ENCODE results near the gene RNF208.
A peak's percentile ranks its signal among the peaks of the same experiment; 100 is the strongest.

Gene RNF208

DNA sequence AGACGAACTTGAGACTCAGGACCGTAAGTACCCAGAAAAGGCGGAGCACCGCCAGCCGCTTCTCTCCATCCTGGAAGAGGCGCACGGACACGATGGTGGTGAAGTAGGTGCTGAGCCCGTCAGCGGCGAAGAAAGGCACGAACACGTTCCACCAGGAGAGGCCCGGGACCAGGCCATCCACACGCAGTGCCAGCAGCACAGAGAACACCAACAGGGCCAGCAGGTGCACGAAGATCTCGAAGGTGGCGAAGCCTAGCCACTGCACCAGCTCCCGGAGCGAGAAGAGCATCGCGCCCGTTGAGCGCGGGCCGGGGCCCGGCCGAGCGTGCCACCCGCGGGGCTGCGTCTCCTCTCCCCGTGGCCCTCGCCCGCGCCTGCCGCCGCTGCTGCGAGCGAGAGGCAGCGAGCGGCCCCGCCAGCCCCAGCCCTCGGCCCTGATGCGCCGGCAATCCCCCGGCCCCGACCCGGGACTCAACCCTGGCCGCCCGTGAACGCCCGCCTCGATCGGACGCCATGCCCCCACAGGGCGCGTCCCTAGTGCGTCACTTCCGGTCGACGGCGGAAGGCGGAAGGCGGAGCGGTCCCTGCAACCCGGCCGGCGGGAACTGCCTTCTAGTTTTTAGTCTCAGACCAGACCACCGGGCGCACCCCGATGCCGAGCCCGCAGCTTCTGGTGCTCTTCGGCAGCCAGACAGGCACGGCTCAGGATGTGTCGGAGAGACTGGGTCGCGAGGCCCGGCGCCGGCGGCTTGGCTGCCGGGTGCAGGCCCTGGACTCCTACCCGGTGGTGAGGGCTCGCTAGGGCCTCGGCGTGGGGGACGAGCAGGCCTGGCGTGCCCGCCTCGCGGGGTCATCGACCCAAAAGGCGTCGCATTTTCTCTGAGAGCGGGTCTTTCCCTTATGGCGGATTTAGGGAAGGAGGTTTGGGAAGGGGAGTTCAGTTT is 16.6 kb downstream of the RNF208 start, which contains the start of the genes NDOR1 and TMEM203:
TSS of gene NDOR1 (plus strand) at position 575 of the 944 bp plus-strand sequence. CDS start at position 653, 78 bp downstream.
TSS of gene TMEM203 (minus strand) at position 523 of the 944 bp plus-strand sequence. CDS start at position 289, 234 bp downstream.
- peaks cover 10 to 30% of the 10 kb centered on the region in 2 experiments; a peak in 2 of 3 replicates for H3K36me3 ChIP-seq (ENCODE audit: control insufficient read depth in 2 of 2, insufficient read depth in 1 of 2, low read length in 2 of 2)
- ChIA-PET CTCF (interaction anchor here (0.6 to 1.8 kb wide), 6 partner anchors 13 to 83 kb away, joined by 3 to 7 read pairs (median 5); partner anchors contain the start of gene RNF208), POLR2A (interaction anchor here (0.7 to 16.6 kb wide), 9 partner anchors 16 to 476 kb away, joined by 3 to 304 read pairs (median 4); partner anchors contain the start of genes ANAPC2, CLIC3, CYSRT1 and RNF208)
- H3K9me3 ChIP-seq (ENCODE audit: control insufficient read depth, insufficient read depth, low read depth, low read length), result no peaks in the 10 kb centered on the region
- H3K4me3 ChIP-seq (ENCODE audit: low read depth, low read length), result peak within 1 kb of the TSS; percentile 92
- peaks cover 7% of the 10 kb centered on the region for H3K4me1 ChIP-seq (ENCODE audit: control insufficient read depth, insufficient read depth, low read length)
- H3K27ac ChIP-seq (ENCODE audit: extremely low read depth, low read depth, low read length), result peak within 1 kb of the TSS; percentile 61; the same call in 1 of the 2 replicates
- TF ChIP-seq ZSCAN23 (tag by site-specific recombination; IDR thresholded peaks at IDR 0.05), result peak; percentile 49; the same call in 1 of the 2 replicates
- TF ChIP-seq, protein P1, sequence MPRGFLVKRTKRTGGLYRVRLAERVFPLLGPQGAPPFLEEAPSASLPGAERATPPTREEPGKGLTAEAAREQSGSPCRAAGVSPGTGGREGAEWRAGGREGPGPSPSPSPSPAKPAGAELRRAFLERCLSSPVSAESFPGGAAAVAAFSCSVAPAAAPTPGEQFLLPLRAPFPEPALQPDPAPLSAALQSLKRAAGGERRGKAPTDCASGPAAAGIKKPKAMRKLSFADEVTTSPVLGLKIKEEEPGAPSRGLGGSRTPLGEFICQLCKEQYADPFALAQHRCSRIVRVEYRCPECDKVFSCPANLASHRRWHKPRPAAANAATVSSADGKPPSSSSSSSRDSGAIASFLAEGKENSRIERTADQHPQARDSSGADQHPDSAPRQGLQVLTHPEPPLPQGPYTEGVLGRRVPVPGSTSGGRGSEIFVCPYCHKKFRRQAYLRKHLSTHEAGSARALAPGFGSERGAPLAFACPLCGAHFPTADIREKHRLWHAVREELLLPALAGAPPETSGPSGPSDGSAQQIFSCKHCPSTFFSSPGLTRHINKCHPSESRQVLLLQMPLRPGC (tag by site-specific recombination; IDR thresholded peaks at IDR 0.05), result peak; percentile 19; the same call in 1 of the 2 replicates
- TF ChIP-seq ZNF610 (tag by site-specific recombination; IDR thresholded peaks at IDR 0.05; ENCODE audit: borderline replicate concordance), result 0 out of 2 replicates have a peak, but pooled peaks have one; percentile 49
- TF ChIP-seq, protein P2, sequence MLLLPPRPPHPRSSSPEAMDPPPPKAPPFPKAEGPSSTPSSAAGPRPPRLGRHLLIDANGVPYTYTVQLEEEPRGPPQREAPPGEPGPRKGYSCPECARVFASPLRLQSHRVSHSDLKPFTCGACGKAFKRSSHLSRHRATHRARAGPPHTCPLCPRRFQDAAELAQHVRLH (tag by site-specific recombination; IDR thresholded peaks at IDR 0.05), result peak; percentile 87
- TF ChIP-seq EGR2 (tag by site-specific recombination; IDR thresholded peaks at IDR 0.05; ENCODE audit: low read depth), result no peak
- TF ChIP-seq MEIS1 (CRISPR knock-in tag; IDR thresholded peaks at IDR 0.05; ENCODE audit: borderline replicate concordance), result 0 out of 2 replicates have a peak, but pooled peaks have one; percentile 12
- no peak for TF ChIP-seq ZNF629 (tag by site-specific recombination; IDR thresholded peaks at IDR 0.05)
- TF ChIP-seq ZNF514 (tag by site-specific recombination; IDR thresholded peaks at IDR 0.05), result no peak
- 0 out of 2 replicates have a peak, but pooled peaks have one; percentile 9 for TF ChIP-seq ZNF341 (tag by site-specific recombination; IDR thresholded peaks at IDR 0.05; ENCODE audit: low read depth)
- peak; percentile 72; the same call in 1 of the 2 replicates for TF ChIP-seq KLF10 (tag by site-specific recombination; IDR thresholded peaks at IDR 0.05)
- TF ChIP-seq, protein P3, sequence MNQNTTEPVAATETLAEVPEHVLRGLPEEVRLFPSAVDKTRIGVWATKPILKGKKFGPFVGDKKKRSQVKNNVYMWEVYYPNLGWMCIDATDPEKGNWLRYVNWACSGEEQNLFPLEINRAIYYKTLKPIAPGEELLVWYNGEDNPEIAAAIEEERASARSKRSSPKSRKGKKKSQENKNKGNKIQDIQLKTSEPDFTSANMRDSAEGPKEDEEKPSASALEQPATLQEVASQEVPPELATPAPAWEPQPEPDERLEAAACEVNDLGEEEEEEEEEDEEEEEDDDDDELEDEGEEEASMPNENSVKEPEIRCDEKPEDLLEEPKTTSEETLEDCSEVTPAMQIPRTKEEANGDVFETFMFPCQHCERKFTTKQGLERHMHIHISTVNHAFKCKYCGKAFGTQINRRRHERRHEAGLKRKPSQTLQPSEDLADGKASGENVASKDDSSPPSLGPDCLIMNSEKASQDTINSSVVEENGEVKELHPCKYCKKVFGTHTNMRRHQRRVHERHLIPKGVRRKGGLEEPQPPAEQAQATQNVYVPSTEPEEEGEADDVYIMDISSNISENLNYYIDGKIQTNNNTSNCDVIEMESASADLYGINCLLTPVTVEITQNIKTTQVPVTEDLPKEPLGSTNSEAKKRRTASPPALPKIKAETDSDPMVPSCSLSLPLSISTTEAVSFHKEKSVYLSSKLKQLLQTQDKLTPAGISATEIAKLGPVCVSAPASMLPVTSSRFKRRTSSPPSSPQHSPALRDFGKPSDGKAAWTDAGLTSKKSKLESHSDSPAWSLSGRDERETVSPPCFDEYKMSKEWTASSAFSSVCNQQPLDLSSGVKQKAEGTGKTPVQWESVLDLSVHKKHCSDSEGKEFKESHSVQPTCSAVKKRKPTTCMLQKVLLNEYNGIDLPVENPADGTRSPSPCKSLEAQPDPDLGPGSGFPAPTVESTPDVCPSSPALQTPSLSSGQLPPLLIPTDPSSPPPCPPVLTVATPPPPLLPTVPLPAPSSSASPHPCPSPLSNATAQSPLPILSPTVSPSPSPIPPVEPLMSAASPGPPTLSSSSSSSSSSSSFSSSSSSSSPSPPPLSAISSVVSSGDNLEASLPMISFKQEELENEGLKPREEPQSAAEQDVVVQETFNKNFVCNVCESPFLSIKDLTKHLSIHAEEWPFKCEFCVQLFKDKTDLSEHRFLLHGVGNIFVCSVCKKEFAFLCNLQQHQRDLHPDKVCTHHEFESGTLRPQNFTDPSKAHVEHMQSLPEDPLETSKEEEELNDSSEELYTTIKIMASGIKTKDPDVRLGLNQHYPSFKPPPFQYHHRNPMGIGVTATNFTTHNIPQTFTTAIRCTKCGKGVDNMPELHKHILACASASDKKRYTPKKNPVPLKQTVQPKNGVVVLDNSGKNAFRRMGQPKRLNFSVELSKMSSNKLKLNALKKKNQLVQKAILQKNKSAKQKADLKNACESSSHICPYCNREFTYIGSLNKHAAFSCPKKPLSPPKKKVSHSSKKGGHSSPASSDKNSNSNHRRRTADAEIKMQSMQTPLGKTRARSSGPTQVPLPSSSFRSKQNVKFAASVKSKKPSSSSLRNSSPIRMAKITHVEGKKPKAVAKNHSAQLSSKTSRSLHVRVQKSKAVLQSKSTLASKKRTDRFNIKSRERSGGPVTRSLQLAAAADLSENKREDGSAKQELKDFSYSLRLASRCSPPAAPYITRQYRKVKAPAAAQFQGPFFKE (tag by site-specific recombination; IDR thresholded peaks at IDR 0.05; ENCODE audit: borderline replicate concordance), result no peak
- TF ChIP-seq ZNF658 (tag by site-specific recombination; IDR thresholded peaks at IDR 0.05), result no peak
- no peak for TF ChIP-seq ZNF785 (tag by site-specific recombination; IDR thresholded peaks at IDR 0.05)
- TF ChIP-seq ZNF2 (tag by site-specific recombination; IDR thresholded peaks at IDR 0.05), result peak; percentile 66; the same call in 1 of the 2 replicates
- TF ChIP-seq ZNF510 (tag by site-specific recombination; IDR thresholded peaks at IDR 0.05; ENCODE audit: insufficient replicate concordance), result no peak
- TF ChIP-seq ZFP41 (tag by site-specific recombination; IDR thresholded peaks at IDR 0.05; ENCODE audit: borderline replicate concordance), result no peak
- TF ChIP-seq ZNF174 (tag by site-specific recombination; IDR thresholded peaks at IDR 0.05), result no peak
- TF ChIP-seq PRDM1 (tag by site-specific recombination; IDR thresholded peaks at IDR 0.05), result no peak
- peak; percentile 86 for TF ChIP-seq ZNF561 (tag by site-specific recombination; IDR thresholded peaks at IDR 0.05; ENCODE audit: borderline replicate concordance)
- TF ChIP-seq KLF1 (tag by site-specific recombination; IDR thresholded peaks at IDR 0.05), result peak; percentile 33; the same call in 1 of the 2 replicates
- TF ChIP-seq, protein P4, sequence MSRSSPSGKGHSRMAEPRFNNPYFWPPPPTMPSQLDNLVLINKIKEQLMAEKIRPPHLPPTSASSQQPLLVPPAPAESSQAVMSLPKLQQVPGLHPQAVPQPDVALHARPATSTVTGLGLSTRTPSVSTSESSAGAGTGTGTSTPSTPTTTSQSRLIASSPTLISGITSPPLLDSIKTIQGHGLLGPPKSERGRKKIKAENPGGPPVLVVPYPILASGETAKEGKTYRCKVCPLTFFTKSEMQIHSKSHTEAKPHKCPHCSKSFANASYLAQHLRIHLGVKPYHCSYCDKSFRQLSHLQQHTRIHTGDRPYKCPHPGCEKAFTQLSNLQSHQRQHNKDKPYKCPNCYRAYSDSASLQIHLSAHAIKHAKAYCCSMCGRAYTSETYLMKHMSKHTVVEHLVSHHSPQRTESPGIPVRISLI (tag by site-specific recombination; IDR thresholded peaks at IDR 0.05), result no peak
- TF ChIP-seq, protein P5, sequence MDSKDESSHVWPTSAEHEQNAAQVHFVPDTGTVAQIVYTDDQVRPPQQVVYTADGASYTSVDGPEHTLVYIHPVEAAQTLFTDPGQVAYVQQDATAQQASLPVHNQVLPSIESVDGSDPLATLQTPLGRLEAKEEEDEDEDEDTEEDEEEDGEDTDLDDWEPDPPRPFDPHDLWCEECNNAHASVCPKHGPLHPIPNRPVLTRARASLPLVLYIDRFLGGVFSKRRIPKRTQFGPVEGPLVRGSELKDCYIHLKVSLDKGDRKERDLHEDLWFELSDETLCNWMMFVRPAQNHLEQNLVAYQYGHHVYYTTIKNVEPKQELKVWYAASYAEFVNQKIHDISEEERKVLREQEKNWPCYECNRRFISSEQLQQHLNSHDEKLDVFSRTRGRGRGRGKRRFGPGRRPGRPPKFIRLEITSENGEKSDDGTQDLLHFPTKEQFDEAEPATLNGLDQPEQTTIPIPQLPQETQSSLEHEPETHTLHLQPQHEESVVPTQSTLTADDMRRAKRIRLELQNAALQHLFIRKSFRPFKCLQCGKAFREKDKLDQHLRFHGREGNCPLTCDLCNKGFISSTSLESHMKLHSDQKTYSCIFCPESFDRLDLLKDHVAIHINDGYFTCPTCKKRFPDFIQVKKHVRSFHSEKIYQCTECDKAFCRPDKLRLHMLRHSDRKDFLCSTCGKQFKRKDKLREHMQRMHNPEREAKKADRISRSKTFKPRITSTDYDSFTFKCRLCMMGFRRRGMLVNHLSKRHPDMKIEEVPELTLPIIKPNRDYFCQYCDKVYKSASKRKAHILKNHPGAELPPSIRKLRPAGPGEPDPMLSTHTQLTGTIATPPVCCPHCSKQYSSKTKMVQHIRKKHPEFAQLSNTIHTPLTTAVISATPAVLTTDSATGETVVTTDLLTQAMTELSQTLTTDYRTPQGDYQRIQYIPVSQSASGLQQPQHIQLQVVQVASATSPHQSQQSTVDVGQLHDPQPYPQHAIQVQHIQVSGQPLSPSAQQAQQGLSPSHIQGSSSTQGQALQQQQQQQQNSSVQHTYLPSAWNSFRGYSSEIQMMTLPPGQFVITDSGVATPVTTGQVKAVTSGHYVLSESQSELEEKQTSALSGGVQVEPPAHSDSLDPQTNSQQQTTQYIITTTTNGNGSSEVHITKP (tag by site-specific recombination; IDR thresholded peaks at IDR 0.05), result peak; percentile 52
- TF ChIP-seq SP3 (tag by site-specific recombination; IDR thresholded peaks at IDR 0.05), result peak; percentile 75

Data from HEK293 (cell line).